Activated B cell treated with CpG ODN at 0.5 μM for 24 hours (primary cell): Measurements from ENCODE around the gene PHF12. TPM values are rescaled to one million over a fixed set of nuclear protein-coding genes. Genes with fewer than 3 reads are reported as not detected.
"Not testable (repeated sequence)": the region's sequence is repeated elsewhere in the genome, so short reads cannot be mapped to it uniquely, and the experiment has no call there.

Experiments used
- ATAC-seq: fragments of 200-7000 bp; cut with Tn5 transposase; one replicate; pipeline ENCODE4 v1.10.0; 2021; ENCODE audit warnings: low read depth, mild to moderate bottlenecking, moderate library complexity
- CTCF ChIA-PET: fragments of 350-600 bp; sonication (Branson Sonifier 250); formaldehyde crosslinking; loops from one replicate; lab custom pipeline; 2021; ENCODE audit warnings: antibody characterized with exemption; lab: Charles Lee
- POLR2A ChIA-PET: fragments of 350-600 bp; sonication (Branson Sonifier 250); formaldehyde crosslinking; loops from one replicate; lab custom pipeline; 2021; ENCODE audit warnings: antibody characterized with exemption; lab: Charles Lee
- DNase-seq: peaks from one replicate; pipeline ENCODE4 v3.0.0; 2022
- H3K27ac Mint-ChIP-seq: one replicate; pipeline ENCODE4 v1.8.0; 2020; ENCODE audit warnings: mixed read lengths
- H3K27me3 Mint-ChIP-seq: one replicate; pipeline ENCODE4 v1.8.0; 2021; ENCODE audit warnings: mixed read lengths
- H3K36me3 Mint-ChIP-seq: one replicate; pipeline ENCODE4 v1.8.0; 2021; ENCODE audit warnings: low read depth, mixed read lengths
- H3K4me1 Mint-ChIP-seq: one replicate; pipeline ENCODE4 v1.8.0; 2021; ENCODE audit warnings: mixed read lengths
- H3K4me3 Mint-ChIP-seq: one replicate; pipeline ENCODE4 v1.8.0; 2020; ENCODE audit warnings: mild to moderate bottlenecking, mixed read lengths
- H3K9me3 Mint-ChIP-seq: one replicate; pipeline ENCODE4 v1.8.0; 2020; ENCODE audit warnings: mixed read lengths
- intact Hi-C: fragments of 100-400 bp; cut with micrococcal nuclease; formaldehyde crosslinking; loops from one replicate; pipeline ENCODE4 v1.15.1; 2024
- total RNA-seq: library from RNA; stranded (reverse); gene quantifications from 2 replicates; pipeline ENCODE4 v1.2.3, GENCODE V29; 2022
- TF ChIP-seq, protein P1 (sequence below): fragments of 200-600 bp; IDR thresholded peaks from one replicate; pipeline ENCODE4 v1.8.0; 2022; ENCODE audit warnings: antibody characterized with exemption, mild to moderate bottlenecking

PHF12 gene
- total RNA-seq, 1 donor from 2014 or later: 96.5 TPM

DNA sequence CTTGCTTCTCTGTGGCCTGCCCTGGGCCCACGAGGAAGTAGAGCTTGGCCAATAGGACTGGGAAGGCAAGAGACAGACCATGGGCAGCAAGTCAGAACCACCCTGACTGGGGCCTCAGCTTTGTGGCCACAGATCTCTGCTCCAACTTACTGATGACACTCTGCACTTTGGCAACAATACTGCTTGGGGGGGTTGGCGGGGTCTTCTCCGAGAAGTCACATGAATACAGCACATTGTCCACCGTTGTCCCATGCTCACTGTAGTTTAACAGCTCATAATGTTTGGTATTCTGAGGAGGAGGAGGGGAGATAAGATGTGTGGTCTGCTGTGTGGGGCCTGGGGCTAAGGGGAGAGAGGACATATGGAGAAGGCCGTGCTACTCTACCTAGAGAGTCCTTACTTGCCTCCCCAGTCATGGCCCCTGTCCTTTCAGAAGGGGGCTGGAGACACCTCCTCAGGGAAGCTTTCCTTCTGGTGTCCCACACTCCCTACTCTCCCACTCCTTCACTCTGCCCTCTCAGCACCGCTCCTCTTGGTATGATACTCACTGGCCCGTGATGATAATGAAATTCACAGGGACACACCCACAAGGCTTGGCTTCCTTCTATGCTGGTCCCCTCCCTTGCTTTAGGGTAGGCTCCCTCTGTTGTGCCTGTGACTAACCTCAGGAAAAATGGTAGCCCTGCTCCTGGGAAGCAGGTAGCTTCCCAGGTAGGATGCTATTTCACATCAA lies 44.4 kb downstream of the PHF12 start:
- DNase-seq: no peak
- H3K9me3 Mint-ChIP-seq: no peaks in the 10 kb centered on the region
- no peaks in the 10 kb centered on the region for H3K27me3 Mint-ChIP-seq
- CTCF ChIA-PET: interaction anchor here (0.7 to 6.2 kb wide), 5 partner anchors 9 to 258 kb away, joined by 3 to 37 read pairs (median 10); partner anchors contain the start of gene FLOT2
- H3K4me3 Mint-ChIP-seq: no peak overlapping the region
- peak overlapping the region; percentile 53 for H3K27ac Mint-ChIP-seq
- H3K4me1 Mint-ChIP-seq: peaks cover 8% of the 10 kb centered on the region
- peaks cover 66% of the 10 kb centered on the region for H3K36me3 Mint-ChIP-seq
- POLR2A ChIA-PET: interaction anchor here (0.6 kb wide), 1 partner anchor 157 kb away, joined by 3 read pairs; no protein-coding TSS in a partner anchor
- intact Hi-C loops: no loop called here
- no peak for ATAC-seq
- TF ChIP-seq, protein P1, sequence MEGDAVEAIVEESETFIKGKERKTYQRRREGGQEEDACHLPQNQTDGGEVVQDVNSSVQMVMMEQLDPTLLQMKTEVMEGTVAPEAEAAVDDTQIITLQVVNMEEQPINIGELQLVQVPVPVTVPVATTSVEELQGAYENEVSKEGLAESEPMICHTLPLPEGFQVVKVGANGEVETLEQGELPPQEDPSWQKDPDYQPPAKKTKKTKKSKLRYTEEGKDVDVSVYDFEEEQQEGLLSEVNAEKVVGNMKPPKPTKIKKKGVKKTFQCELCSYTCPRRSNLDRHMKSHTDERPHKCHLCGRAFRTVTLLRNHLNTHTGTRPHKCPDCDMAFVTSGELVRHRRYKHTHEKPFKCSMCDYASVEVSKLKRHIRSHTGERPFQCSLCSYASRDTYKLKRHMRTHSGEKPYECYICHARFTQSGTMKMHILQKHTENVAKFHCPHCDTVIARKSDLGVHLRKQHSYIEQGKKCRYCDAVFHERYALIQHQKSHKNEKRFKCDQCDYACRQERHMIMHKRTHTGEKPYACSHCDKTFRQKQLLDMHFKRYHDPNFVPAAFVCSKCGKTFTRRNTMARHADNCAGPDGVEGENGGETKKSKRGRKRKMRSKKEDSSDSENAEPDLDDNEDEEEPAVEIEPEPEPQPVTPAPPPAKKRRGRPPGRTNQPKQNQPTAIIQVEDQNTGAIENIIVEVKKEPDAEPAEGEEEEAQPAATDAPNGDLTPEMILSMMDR: no peak

DNA sequence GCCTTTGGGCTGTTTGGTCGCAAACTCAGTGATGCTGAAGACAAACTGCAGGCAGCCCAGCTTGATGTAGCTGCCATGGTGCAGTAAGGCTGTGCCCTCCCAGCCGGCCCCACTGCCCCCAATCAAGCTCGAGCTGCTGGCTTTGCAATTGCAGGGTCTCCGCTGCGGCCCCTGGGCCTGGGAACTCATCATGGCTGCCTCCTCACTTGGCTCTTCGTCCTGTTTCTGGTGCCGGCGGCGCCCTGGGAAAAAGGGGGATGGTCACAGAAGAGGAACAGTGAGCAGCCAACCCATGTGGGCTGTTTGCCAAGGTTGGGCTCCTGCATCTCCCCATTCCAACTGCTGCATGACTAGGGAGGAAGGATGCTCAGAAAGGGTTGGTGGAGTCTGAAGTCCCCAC lies 45.0 kb downstream of the PHF12 start:
- Mint-ChIP-seq H3K27ac (no peak overlapping the region), H3K27me3 (no peaks in the 10 kb centered on the region), H3K9me3 (no peaks in the 10 kb centered on the region), H3K4me1 (peaks cover 14% of the 10 kb centered on the region), H3K4me3 (no peak overlapping the region), H3K36me3 (peaks cover 63% of the 10 kb centered on the region)
- ChIA-PET POLR2A (interaction anchor here (0.6 to 1.0 kb wide), 2 partner anchors 64 to 156 kb away, joined by 3 read pairs; partner anchors contain the start of gene FAM222B), CTCF (interaction anchor here (1.9 to 6.2 kb wide), 4 partner anchors 8 to 180 kb away, joined by 7 to 37 read pairs (median 10); partner anchors contain the start of gene FLOT2)
- TF ChIP-seq, protein P1: no peak
- DNase-seq (no peak), ATAC-seq (no peak)
- intact Hi-C loops: no loop called here

DNA sequence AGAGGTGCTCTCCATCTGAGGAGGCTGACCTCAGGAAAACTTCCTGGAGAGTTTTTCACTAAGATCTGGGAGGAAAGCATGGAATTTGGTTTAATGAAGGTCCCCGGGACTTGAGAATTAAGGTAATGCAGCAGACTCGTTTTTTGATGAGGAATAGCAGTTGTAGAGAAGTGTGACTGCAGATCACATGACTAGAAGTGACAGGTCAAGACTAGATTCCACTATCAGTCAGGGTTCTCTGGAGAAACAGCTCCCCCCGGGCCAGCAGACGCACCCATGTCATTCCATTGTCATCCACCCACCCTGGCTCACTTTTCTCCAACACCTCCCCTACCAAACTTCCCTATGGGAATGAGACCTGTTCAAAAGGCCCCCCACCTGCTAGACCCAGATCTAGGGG lies 46.5 kb downstream of the PHF12 start:
- TF ChIP-seq, protein P1: no peak
- CTCF ChIA-PET: interaction anchor here (10.4 kb wide), 1 partner anchor 140 kb away, joined by 90 read pairs; no protein-coding TSS in a partner anchor
- ATAC-seq: no peak
- DNase-seq: no peak
- Mint-ChIP-seq H3K27me3 (no peaks in the 10 kb centered on the region), H3K27ac (peak overlapping the region; percentile 1), H3K4me3 (no peak overlapping the region), H3K36me3 (peaks cover 54% of the 10 kb centered on the region), H3K4me1 (peaks cover 24% of the 10 kb centered on the region), H3K9me3 (no peaks in the 10 kb centered on the region)
- intact Hi-C loops: loop anchor here (5.0 kb wide), 1 partner anchor 242 kb away; the partner anchor contains the start of genes SDF2 and SUPT6H
- POLR2A ChIA-PET: interaction anchor here (0.9 kb wide), 1 partner anchor 178 kb away, joined by 3 read pairs; no protein-coding TSS in a partner anchor

- Mint-ChIP-seq H3K36me3 (peaks cover 55% of the 10 kb centered on the region), H3K4me3 (peak overlapping the region; percentile 68), H3K27ac (peak overlapping the region; percentile 68), H3K4me1 (peaks cover 33% of the 10 kb centered on the region)
- DNase-seq, ATAC-seq, H3K9me3 Mint-ChIP-seq, H3K27me3 Mint-ChIP-seq: not testable (repeated sequence)
- ChIA-PET CTCF (interaction anchor here (0.6 to 10.4 kb wide), 9 partner anchors 13 to 192 kb away, joined by 3 to 90 read pairs (median 4); partner anchors contain the start of genes PROCA1 and RPL23A), POLR2A (interaction anchor here (0.7 to 3.1 kb wide), 6 partner anchors 11 to 257 kb away, joined by 15 to 52 read pairs (median 22); partner anchors contain the start of genes FAM222B and TLCD1)
- intact Hi-C loops: loop anchor here (1.0 to 5.0 kb wide), 13 partner anchors 15 to 257 kb away; partner anchors contain the start of genes FAM222B, RPL23A, SDF2 and SUPT6H
Measured at GRCh38 chr17:28903546-28903841, 47.8 kb downstream of the PHF12 start.

GRCh38 chr17:28902819-28903545 lies 48.3 kb downstream of the PHF12 start, which contains the start of gene DHRS13:
DHRS13 (minus strand) TSS chr17:28903079; CDS start chr17:28902944, 135 bp downstream.
- H3K9me3 Mint-ChIP-seq: no peaks in the 10 kb centered on the region
- TF ChIP-seq, protein P1: peak; percentile 82
- DNase-seq: peak; percentile 97
- H3K36me3 Mint-ChIP-seq: peaks cover 53% of the 10 kb centered on the region
- H3K4me1 Mint-ChIP-seq: peaks cover 37% of the 10 kb centered on the region
- H3K4me3 Mint-ChIP-seq: peak within 1 kb of the TSS; percentile 82
- CTCF ChIA-PET: interaction anchor here (0.6 to 10.4 kb wide), 22 partner anchors 8 to 196 kb away, joined by 3 to 90 read pairs (median 4); partner anchors contain the start of genes ERAL1, FAM222B, NEK8 and PROCA1
- peak within 1 kb of the TSS; percentile 77 for H3K27ac Mint-ChIP-seq
- POLR2A ChIA-PET: interaction anchor here (0.7 to 3.1 kb wide), 12 partner anchors 11 to 257 kb away, joined by 3 to 52 read pairs (median 12); partner anchors contain the start of genes BLTP2, FAM222B, PHF12 and PROCA1
- intact Hi-C loops: loop anchor here (1.0 to 5.0 kb wide), 14 partner anchors 10 to 256 kb away; partner anchors contain the start of genes FAM222B, RPL23A, SDF2 and SUPT6H
- no peaks in the 10 kb centered on the region for H3K27me3 Mint-ChIP-seq
- ATAC-seq: peak; percentile 90
